Effector memory CD4-positive, alpha-beta T cell (primary cell): ENCODE measurements around the gene FGG.
"Not testable (repeated sequence)": the region's sequence is repeated elsewhere in the genome, so short reads cannot be mapped to it uniquely, and the experiment has no call there.

Experiments used
- DNase-seq, 3 donors: peaks; one replicate each; pipeline ENCODE4 v3.0.0-alpha.2; 2020
- H3K27ac ChIP-seq: 2 replicates; pipeline ENCODE4 v1.7.0; 2013; ENCODE audit warnings: mild to moderate bottlenecking, low read length, moderate library complexity; ENCODE audit not compliant: insufficient read depth, poor library complexity, severe bottlenecking
- H3K27me3 ChIP-seq: replicated peaks from 2 replicates; pipeline ENCODE4 v1.7.0; 2013; ENCODE audit warnings: mild to moderate bottlenecking, low read length; ENCODE audit not compliant: insufficient read depth, control insufficient read depth, poor library complexity, severe bottlenecking
- H3K36me3 ChIP-seq: 2 replicates; pipeline ENCODE4 v1.7.0; 2013; ENCODE audit warnings: mild to moderate bottlenecking, low read length, moderate library complexity; ENCODE audit not compliant: control insufficient read depth, insufficient read depth
- H3K4me1 ChIP-seq: 2 replicates; pipeline ENCODE4 v1.7.0; 2013; ENCODE audit warnings: low read length, mild to moderate bottlenecking; ENCODE audit not compliant: control insufficient read depth, insufficient read depth, poor library complexity, severe bottlenecking
- H3K4me3 ChIP-seq: 2 replicates; pipeline ENCODE4 v1.7.0; 2013; ENCODE audit warnings: low read length, low read depth, mild to moderate bottlenecking; ENCODE audit not compliant: insufficient read depth, poor library complexity, severe bottlenecking
- H3K9me3 ChIP-seq: 2 replicates; pipeline ENCODE4 v1.7.0; 2013; ENCODE audit warnings: mild to moderate bottlenecking, low read length, moderate library complexity; ENCODE audit not compliant: control insufficient read depth

The FGG gene

DNA sequence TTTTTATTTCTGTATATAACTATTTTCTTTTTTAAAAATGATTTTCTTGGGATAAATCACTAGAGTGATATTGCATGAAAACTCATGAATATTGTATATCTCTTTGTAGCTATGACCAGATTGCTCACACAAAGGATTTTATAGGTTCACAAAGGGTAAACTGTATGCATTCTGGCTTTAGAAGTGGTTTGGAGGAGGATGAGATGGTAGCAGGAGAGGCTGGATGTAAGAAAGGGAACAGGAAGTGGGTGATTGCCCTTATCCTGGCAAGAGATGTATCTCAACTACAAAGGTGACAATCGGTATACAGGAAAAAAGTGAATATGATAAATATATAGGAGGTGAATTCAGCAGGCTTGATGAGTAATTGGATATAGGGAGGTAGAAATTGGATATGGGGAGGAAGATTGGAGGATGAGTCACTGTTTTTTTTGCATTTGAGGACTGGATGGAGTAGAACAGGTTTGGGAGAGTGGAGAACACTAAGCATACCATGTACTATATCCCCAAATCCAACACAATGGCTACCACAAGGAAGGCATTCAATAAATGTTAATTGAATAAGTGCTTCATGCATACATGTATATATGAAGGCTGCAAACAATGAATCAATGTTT is 9.9 kb downstream of the FGG start:
- DNase-seq = no peak
- no peaks in the 10 kb centered on the region for H3K36me3 ChIP-seq
- H3K27me3 ChIP-seq = no peaks in the 10 kb centered on the region
- H3K4me1 ChIP-seq = no peaks in the 10 kb centered on the region
- no peak overlapping the region for H3K27ac ChIP-seq
- H3K4me3 ChIP-seq = no peak overlapping the region
- H3K9me3 ChIP-seq = no peaks in the 10 kb centered on the region

- Histone ChIP-seq H3K4me3 (no peak overlapping the region), H3K36me3 (no peaks in the 10 kb centered on the region), H3K9me3 (no peaks in the 10 kb centered on the region), H3K27me3 (peaks cover 4% of the 10 kb centered on the region), H3K4me1 (no peaks in the 10 kb centered on the region), H3K27ac (no peak overlapping the region)
- DNase-seq = no peak
Observed at GRCh38 chr4:154597798-154598774, 14.4 kb downstream of the FGG start.

DNA sequence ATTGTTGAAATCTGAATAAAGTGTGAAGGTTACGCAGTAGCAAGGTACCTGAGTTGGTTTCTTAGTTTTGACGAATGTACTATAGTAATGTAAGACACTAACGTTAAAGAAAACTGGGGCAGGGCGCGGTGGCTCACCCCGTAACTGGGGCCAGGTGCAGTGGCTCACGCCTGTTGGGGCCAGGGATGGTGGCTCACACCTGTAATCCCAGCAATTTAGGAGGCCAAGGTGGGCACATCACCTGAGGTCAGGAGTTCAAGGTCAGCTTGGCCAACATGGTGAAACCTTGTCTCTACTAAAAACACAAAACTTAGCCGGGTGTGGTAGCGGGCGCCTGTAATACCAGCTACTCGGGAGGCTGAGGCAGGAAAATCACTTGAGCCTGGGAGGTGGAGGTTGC is 15.2 kb downstream of the FGG start:
- not testable (repeated sequence) for DNase-seq, H3K27me3 ChIP-seq, H3K4me3 ChIP-seq, H3K9me3 ChIP-seq, H3K4me1 ChIP-seq, H3K36me3 ChIP-seq, H3K27ac ChIP-seq

- Histone ChIP-seq H3K36me3 (no peaks in the 10 kb centered on the region), H3K27me3 (peaks cover 4% of the 10 kb centered on the region), H3K9me3 (no peaks in the 10 kb centered on the region), H3K4me1 (no peaks in the 10 kb centered on the region), H3K27ac (no peak overlapping the region), H3K4me3 (no peak overlapping the region)
- no peak for DNase-seq
Observed at GRCh38 chr4:154595807-154596206, 16.6 kb downstream of the FGG start.

GRCh38 chr4:154594343-154594742 is 18.1 kb downstream of the FGG start:
- not testable (repeated sequence) for H3K4me1 ChIP-seq

GRCh38 chr4:154593868-154594267 is 18.6 kb downstream of the FGG start:
- no peak overlapping the region for H3K27ac ChIP-seq
- H3K27me3 ChIP-seq = peaks cover 4% of the 10 kb centered on the region
- H3K4me1 ChIP-seq = no peaks in the 10 kb centered on the region
- no peak for DNase-seq
- H3K36me3 ChIP-seq = no peaks in the 10 kb centered on the region
- no peak overlapping the region for H3K4me3 ChIP-seq
- no peaks in the 10 kb centered on the region for H3K9me3 ChIP-seq

More at GRCh38 chr4:154594343-154594742, 18.1 kb downstream of the FGG start:
- H3K36me3 ChIP-seq, DNase-seq, H3K9me3 ChIP-seq, H3K4me3 ChIP-seq, H3K27ac ChIP-seq, H3K27me3 ChIP-seq: not testable (repeated sequence)

DNA sequence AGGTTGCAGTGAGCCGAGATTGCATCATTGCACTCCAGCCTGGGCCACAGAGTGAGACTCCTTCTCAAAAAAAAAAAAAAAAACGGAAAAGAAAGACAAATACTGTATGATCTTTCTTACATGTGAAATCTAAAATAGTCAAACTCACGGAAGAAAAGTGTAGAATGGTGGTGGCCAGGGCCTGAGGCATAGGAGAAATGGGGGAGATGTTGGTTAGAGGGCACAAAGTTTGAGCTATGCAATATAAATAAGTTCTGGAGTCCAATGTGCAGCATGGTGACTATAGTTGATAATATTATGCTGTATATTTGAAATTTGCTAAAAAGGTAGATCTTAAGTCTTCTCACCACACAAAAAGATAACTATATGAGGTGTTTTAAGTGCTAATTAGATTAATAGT is 20.6 kb downstream of the FGG start:
- Histone ChIP-seq H3K4me1 (no peaks in the 10 kb centered on the region), H3K27me3 (peaks cover 4% of the 10 kb centered on the region), H3K27ac (no peak overlapping the region), H3K4me3 (no peak overlapping the region), H3K36me3 (no peaks in the 10 kb centered on the region), H3K9me3 (no peaks in the 10 kb centered on the region)
- DNase-seq = no peak

GRCh38 chr4:154590329-154591006 is 22.0 kb downstream of the FGG start, which contains the start of gene FGA:
FGA (minus strand) TSS chr4:154590742; CDS start chr4:154590687, 55 bp downstream.
- no peaks in the 10 kb centered on the region for H3K9me3 ChIP-seq
- H3K4me3 ChIP-seq = no peak within 1 kb of the TSS
- H3K36me3 ChIP-seq = no peaks in the 10 kb centered on the region
- H3K4me1 ChIP-seq = no peaks in the 10 kb centered on the region
- H3K27ac ChIP-seq = no peak within 1 kb of the TSS
- no peak for DNase-seq
- H3K27me3 ChIP-seq = no peaks in the 10 kb centered on the region

- DNase-seq = no peak
- H3K27ac ChIP-seq = no peak overlapping the region
- no peaks in the 10 kb centered on the region for H3K27me3 ChIP-seq
- no peaks in the 10 kb centered on the region for H3K9me3 ChIP-seq
- H3K4me3 ChIP-seq = no peak overlapping the region
- no peaks in the 10 kb centered on the region for H3K36me3 ChIP-seq
- no peaks in the 10 kb centered on the region for H3K4me1 ChIP-seq
Observed at GRCh38 chr4:154589296-154590197, 22.9 kb downstream of the FGG start.
